GM21786 (cell line): ENCODE measurements around the gene SPNS2.

Experiments used
- ATAC-seq: cut with Tn5 transposase; IDR thresholded peaks from one replicate; pipeline ENCODE4 v1.9.1; 2021; ENCODE audit not compliant: unreplicated experiment

SPNS2 gene

GRCh38 chr17:4498461-4499397 lies at the start of gene SPNS2:
Gene SPNS2, plus strand, starts transcription at chr17:4498881. Its CDS starts 167 bp downstream, at chr17:4499048.
- no peak for ATAC-seq

- ATAC-seq: no peak
Observed at GRCh38 chr17:4449736-4450135, 48.9 kb upstream of the SPNS2 start.

DNA sequence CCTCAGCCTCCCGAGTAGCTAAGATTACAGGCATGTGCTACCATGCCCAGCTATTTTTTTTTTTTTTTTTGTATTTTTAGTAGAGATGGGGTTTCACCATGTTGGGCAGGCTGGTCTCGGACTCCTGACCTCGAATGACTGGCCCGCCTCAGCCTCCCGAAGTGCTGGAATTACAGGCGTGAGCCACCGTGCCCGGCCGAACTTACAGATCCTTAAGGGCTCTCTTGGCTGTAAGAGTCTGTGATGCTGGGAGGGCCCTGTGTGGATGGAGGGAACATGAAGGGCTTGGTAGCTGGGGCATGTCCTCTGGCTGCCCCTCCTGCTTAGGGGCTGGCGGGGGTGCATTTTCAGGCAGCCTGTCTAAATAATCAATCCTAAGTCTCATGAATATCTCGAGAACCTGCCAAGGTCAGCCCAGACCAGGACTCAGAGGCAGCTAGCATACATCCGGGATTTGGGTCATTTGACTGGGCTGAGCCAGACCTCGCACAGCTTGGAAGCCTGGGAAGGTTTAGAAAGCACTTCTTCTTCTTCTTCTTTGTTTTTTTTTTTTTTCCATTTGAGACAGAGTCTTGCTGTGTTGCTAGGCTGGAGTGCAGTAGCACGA lies 47.9 kb upstream of the SPNS2 start:
- ATAC-seq: no peak

- ATAC-seq: no peak
Observed at GRCh38 chr17:4453812-4454591, 44.7 kb upstream of the SPNS2 start.

DNA sequence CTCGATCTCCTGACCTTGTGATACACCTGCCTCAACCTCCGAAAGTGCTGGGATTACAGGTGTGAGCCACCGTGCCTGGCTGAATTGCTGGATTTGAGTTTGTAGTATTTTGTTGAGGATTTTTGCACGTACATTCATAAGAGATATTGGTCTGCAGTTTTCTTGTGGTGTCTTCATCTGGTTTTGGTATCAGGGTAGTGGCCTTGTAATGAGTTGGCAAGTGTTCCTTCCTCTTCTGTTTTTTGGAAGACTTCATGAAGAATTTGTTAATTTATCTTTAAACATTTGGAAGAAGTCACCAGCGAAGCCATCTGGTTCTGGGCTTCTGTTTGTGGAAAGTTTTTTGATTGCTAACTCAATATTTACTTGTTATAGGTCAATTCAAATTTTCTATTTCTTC lies 38.0 kb upstream of the SPNS2 start:
- no peak for ATAC-seq

DNA sequence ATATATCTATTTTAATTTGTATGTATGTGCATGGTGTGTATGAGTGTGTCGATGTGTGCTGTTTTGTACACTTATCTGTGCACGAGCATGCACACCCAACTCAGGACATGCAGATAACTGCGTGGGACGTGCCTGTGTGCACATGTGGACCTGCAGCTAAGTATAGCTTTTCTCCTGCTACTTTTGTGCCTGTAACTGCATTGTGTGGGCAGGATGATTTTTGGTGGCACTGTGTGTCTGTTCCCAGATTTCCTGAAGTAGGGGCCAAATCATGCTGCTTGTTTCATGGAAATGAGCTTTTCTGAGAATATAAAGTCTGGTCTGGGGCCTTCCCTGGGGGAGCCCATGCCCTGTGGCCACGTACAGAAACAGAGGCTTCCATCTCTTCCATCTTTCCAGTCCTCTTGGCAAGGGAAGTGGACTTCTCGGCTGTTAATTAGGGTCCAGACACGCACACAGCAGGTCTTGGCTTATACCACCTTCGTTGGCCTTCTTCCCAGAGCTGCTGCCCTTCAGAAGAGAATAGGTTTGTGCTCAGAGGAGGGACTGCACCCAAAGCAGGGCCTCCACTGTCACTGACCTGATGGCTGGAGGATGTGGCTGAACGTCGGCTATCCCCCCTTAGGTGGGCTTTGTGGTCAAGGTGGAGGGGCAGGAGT lies 34.7 kb upstream of the SPNS2 start:
- no peak for ATAC-seq

GRCh38 chr17:4465786-4466185 lies 32.9 kb upstream of the SPNS2 start:
- ATAC-seq: no peak

GRCh38 chr17:4467287-4467686 lies 31.4 kb upstream of the SPNS2 start:
- ATAC-seq: no peak

- ATAC-seq: no peak
Observed at GRCh38 chr17:4469552-4469951, 29.1 kb upstream of the SPNS2 start.

- no peak for ATAC-seq
Observed at GRCh38 chr17:4472286-4472685, 26.4 kb upstream of the SPNS2 start.

DNA sequence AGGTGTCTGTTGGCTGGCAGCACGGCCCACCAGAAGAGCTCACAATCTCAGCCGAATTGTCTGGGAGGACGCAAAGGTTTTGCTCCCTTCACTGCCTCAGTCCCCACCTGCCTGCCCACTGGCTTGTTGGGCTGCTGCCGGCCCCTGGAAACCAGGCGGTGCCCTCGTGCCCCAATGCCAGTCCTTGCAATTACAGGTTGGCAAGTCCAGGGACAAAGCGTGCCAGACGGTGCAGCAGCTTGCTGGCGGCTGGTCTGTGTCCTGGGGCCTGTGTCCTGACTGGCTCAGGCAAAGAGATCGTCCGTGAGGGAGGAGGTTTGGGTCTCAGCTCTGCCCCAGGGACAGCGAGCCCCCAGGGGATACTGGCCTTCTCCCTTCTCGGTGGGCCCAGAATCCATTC lies 24.6 kb upstream of the SPNS2 start:
- no peak for ATAC-seq

GRCh38 chr17:4475001-4475400 lies 23.7 kb upstream of the SPNS2 start:
- ATAC-seq: no peak

DNA sequence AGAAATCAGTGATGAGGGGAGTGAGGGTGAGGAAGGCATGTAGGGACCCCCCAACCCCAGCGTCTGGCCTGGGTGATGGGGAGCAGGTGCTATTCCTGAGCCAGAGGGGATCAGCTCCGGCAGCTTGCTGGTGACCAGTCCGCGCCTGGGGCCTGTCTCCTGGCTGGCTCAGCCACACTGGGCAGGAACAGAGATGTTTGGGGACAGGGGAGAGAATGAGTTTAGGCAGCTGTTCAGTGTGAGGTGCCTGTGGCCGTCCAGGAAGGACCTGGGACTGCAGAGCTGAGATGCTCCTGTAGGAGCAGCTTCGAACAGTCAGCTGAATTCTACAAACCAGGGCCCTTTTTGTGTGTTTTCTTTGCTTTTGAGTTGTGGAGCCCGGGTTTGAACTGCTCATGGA lies 23.2 kb upstream of the SPNS2 start:
- ATAC-seq: no peak

DNA sequence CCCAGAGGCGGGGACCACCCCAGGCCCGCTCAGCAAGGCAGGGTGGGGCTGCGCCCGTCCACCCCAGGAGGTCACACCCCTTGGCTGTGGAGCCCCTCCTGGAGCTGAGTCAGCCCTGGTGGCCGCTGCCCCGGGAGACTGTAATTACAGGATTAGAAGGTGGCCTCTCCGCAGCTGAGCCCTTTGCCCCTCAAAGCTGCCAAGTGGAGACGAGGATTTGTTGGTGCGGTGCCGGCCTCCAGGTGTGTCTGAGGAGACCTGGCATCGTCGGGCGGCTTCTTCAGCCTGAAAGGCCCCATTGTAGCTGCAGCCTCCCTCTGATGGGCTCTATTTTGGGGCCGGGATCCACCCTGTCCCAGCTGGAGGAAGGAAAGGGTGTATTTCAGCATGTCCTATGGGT lies 22.7 kb upstream of the SPNS2 start:
- ATAC-seq: no peak

GRCh38 chr17:4476511-4477070 lies 22.1 kb upstream of the SPNS2 start:
- ATAC-seq: no peak

- no peak for ATAC-seq
Observed at GRCh38 chr17:4477255-4477791, 21.4 kb upstream of the SPNS2 start.

DNA sequence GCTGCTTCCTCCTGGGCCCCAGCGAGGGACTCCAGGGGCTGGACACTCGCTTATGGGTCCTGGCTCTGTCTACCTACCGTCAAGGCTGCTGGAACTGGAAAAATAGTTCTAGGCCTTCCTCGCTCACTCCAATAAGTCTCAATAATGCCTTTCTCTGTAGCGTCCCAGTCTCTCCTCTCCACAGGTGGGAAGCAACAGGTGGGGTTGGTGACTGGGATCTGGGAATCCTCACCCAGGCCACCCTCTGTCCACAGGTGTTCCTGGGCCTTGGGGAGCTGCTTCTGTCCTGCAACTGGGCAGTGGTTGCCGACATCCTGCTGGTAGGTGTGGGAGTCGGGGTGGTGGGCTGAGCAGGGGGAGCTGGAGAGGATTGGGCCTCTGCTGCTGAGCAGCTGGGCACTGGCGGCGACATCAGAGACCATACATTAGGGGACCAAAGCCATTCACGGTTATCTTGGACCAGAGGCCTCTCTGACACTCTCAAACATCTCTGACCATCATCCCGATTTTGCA lies 20.3 kb upstream of the SPNS2 start:
- ATAC-seq: no peak

GRCh38 chr17:4479340-4479981 lies 19.2 kb upstream of the SPNS2 start:
- ATAC-seq: no peak

- ATAC-seq: no peak
Observed at GRCh38 chr17:4479982-4480751, 18.5 kb upstream of the SPNS2 start.
